Epithelial cell of proximal tubule (primary cell): ENCODE measurements around the gene EPHB1. TPM values are rescaled to one million over a fixed set of nuclear protein-coding genes. Genes with fewer than 3 reads are reported as not detected.

Experiments used
- DNase-seq: peaks from one replicate; pipeline ENCODE4 v3.0.0-alpha.2; 2011; ENCODE audit warnings: low read depth
- H3K4me3 ChIP-seq: 2 replicates; pipeline ENCODE4 v1.5.1; 2011; ENCODE audit warnings: low read depth, mild to moderate bottlenecking, low read length
- CTCF ChIP-seq: conservative IDR thresholded peaks from 2 replicates; pipeline ENCODE4 v1.5.1; 2012; ENCODE audit warnings: low read depth, mild to moderate bottlenecking, low read length
- total RNA-seq: library from RNA; depleted of rRNA; stranded (reverse); fragments of >200 nt; gene quantifications from 2 replicates; pipeline ENCODE4 v1.2.3, GENCODE V29; 2015

Gene EPHB1
- total RNA-seq, 1 donor from 2014 or later = 1.6 TPM

DNA sequence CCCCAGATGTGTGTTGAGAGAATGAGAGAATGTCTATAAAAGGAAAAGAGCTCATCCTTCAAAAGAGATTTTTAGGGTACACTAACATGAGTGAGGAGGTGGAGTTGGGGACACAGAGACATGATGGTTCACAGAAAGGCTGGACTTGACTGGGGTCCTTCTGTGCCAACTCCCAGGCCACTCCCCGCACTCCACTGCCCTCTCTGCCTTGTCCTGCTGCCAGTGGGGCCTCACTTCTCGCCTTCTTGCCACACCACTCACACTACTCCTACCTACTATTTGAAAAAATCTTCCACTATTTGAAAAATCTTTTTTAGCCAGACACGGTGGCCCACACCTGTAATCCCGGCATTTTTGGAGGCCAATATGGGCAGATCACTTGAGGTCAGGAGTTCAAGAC lies 298.1 kb downstream of the EPHB1 start:
- no peak for TF ChIP-seq CTCF
- no peak overlapping the region for H3K4me3 ChIP-seq

DNA sequence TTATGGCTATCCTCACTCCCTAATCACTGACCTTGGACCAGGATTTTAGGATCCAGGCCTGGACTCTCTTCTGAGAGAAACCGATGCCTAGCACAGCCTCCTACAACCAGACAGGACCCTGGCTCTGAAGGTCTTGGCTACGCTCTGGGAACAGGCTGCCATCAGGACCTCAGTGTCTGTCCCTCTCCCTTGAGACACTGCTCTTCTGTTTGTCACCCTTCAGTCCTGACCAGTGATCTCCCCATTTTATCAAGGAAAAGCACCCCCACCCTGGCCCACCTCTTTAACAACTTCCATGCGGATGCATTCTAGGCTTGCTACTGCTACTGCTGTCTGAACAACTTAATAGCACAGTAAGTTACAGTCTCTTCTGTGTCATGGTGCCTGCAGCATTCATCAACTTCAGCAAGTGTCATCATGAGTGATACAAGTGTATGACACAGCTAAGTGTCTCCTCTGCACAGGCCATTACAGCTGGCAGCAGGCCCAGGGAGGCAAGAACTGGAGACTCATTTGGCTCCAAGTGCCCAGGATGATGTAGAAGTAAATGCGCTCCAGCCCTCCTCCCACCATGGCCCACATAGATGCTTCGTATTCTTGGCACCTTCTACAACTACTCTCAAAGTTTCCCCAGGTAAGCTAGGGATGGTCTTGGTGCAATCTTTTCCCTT lies 302.4 kb downstream of the EPHB1 start:
- DNase-seq = no peak
- no peak overlapping the region for H3K4me3 ChIP-seq
- TF ChIP-seq CTCF = no peak

More for the DNA sequence above, 298.1 kb downstream of the EPHB1 start:
- DNase-seq = no peak

- no peak overlapping the region for H3K4me3 ChIP-seq
- DNase-seq = no peak
- TF ChIP-seq CTCF = no peak
Measured at GRCh38 chr3:135099734-135100355, 304.8 kb downstream of the EPHB1 start.

DNA sequence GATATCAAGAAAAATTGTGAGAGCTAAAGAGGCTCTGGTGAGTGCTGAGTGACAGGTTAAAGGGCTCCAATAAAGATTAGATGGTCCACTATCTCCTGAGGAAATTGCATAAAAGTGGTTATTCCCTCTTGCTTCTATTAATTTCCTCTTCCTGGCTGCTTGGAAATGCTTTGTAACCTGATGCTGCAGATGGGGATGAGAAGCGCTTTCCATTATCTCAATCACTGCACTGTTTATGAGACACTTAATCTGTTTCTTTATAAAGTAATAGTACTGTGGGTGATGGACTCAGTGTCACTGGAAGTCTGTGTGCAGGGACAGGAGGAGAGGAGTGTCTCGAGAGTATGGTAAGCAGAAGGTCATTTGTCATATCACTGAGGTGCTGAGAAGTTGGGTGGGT lies 305.3 kb downstream of the EPHB1 start:
- no peak for TF ChIP-seq CTCF
- DNase-seq = no peak

GRCh38 chr3:135103917-135104316 lies 308.9 kb downstream of the EPHB1 start:
- no peak for TF ChIP-seq CTCF
- DNase-seq = no peak
- no peak overlapping the region for H3K4me3 ChIP-seq

More for the DNA sequence above, 305.3 kb downstream of the EPHB1 start:
- no peak overlapping the region for H3K4me3 ChIP-seq

DNA sequence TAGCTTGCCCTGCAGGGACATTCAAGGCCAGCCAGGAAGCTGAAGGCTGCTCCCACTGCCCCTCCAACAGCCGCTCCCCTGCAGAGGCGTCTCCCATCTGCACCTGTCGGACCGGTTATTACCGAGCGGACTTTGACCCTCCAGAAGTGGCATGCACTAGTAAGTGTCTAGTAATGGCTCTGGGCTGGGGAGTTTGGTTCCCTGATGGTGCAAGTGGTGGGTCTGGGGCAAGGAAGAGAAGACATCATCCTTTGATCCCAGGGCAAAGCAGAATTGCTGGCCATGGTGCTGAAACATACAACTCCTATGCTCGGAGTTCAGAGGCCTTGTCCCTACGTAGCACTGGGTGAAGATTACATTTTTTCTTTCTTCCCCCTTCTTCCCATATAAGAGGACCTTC lies 311.4 kb downstream of the EPHB1 start:
- no peak overlapping the region for H3K4me3 ChIP-seq
- no peak for TF ChIP-seq CTCF
- DNase-seq = no peak

- DNase-seq = no peak
- no peak for TF ChIP-seq CTCF
- H3K4me3 ChIP-seq = no peak overlapping the region
Measured at GRCh38 chr3:135107043-135107442, 312.0 kb downstream of the EPHB1 start.
